WI38 (cell line): ENCODE results near the gene KLF13.
A peak's percentile ranks its signal among the peaks of the same experiment; 100 is the strongest.
"Not testable (repeated sequence)": the region's sequence is repeated elsewhere in the genome, so short reads cannot be mapped to it uniquely, and the experiment has no call there.

Experiments
- H3K4me3 ChIP-seq: 2 replicates; pipeline ENCODE4 v1.5.1; 2011; ENCODE audit warnings: low read depth, mild to moderate bottlenecking, control low read depth, low read length
- CTCF ChIP-seq: IDR thresholded peaks from 2 replicates; pipeline ENCODE4 v1.5.1; 2012; ENCODE audit warnings: low read depth, mild to moderate bottlenecking, control low read depth, low read length

KLF13 gene

GRCh38 chr15:31349233-31350141, 22.9 kb downstream of the KLF13 start:
- no peak overlapping the region for H3K4me3 ChIP-seq
- no peak for TF ChIP-seq CTCF

GRCh38 chr15:31350771-31351170, 24.1 kb downstream of the KLF13 start:
- no peak for TF ChIP-seq CTCF
- H3K4me3 ChIP-seq = no peak overlapping the region

GRCh38 chr15:31352339-31352751, 25.7 kb downstream of the KLF13 start:
- no peak for TF ChIP-seq CTCF
- H3K4me3 ChIP-seq = no peak overlapping the region

- peak overlapping the region; percentile 18; the same call in 1 of the 2 replicates for H3K4me3 ChIP-seq
- TF ChIP-seq CTCF = no peak
Measured at GRCh38 chr15:31352911-31353811, 26.5 kb downstream of the KLF13 start.

GRCh38 chr15:31353931-31354330, 27.3 kb downstream of the KLF13 start:
- H3K4me3 ChIP-seq = peak overlapping the region; percentile 11; the same call in 1 of the 2 replicates
- no peak for TF ChIP-seq CTCF

- not testable (repeated sequence) for H3K4me3 ChIP-seq
Measured at GRCh38 chr15:31356097-31356496, 29.5 kb downstream of the KLF13 start.

- no peak overlapping the region for H3K4me3 ChIP-seq
- TF ChIP-seq CTCF = no peak
Measured at GRCh38 chr15:31357148-31357547, 30.5 kb downstream of the KLF13 start.
